ENCODE results near the gene ZBTB48.
"Not testable (repeated sequence)": the region's sequence is repeated elsewhere in the genome, so short reads cannot be mapped to it uniquely, and the experiment has no call there.

ZBTB48 gene

GRCh38 chr1:6592865-6593593 is 13.2 kb downstream of the ZBTB48 start:
- DNase-seq, result no peak

GRCh38 chr1:6593810-6594209 is 14.0 kb downstream of the ZBTB48 start:
- no peak for DNase-seq

GRCh38 chr1:6594977-6595740 is 15.4 kb downstream of the ZBTB48 start:
- DNase-seq, result no peak

GRCh38 chr1:6596351-6596750 is 16.6 kb downstream of the ZBTB48 start:
- no peak for DNase-seq

GRCh38 chr1:6596886-6597776 is 17.3 kb downstream of the ZBTB48 start:
- DNase-seq, result no peak

- DNase-seq, result no peak
These were observed 18.0 kb downstream of the ZBTB48 start for GRCh38 chr1:6597777-6598131.

- no peak for DNase-seq
These were observed 19.6 kb downstream of the ZBTB48 start for GRCh38 chr1:6599141-6599975.

- DNase-seq, result not testable (repeated sequence)
These were observed 20.2 kb downstream of the ZBTB48 start for GRCh38 chr1:6599991-6600390.

- no peak for DNase-seq
These were observed 20.7 kb downstream of the ZBTB48 start for GRCh38 chr1:6600410-6601048.

GRCh38 chr1:6601049-6601922 is 21.5 kb downstream of the ZBTB48 start:
- no peak for DNase-seq

- peak in 1 of 2 experiments; percentile 46 for DNase-seq
These were observed 22.3 kb downstream of the ZBTB48 start for GRCh38 chr1:6601923-6602668.

- peak; percentile 45 to 64 for DNase-seq
These were observed 23.0 kb downstream of the ZBTB48 start, which contains the start of gene KLHL21 for GRCh38 chr1:6602669-6603237. Gene KLHL21 (minus strand): TSS chr1:6602869. CDS start chr1:6602817, 52 bp downstream.

GRCh38 chr1:6603238-6603914 is 23.6 kb downstream of the ZBTB48 start:
- DNase-seq, result no peak

GRCh38 chr1:6603915-6604558 is 24.2 kb downstream of the ZBTB48 start:
- no peak for DNase-seq

GRCh38 chr1:6612641-6613360 is 33.0 kb downstream of the ZBTB48 start:
- DNase-seq, result peak in 1 of 2 experiments; percentile 51

- DNase-seq, result peak; percentile 96 to 99
These were observed 33.7 kb downstream of the ZBTB48 start, which contains the start of gene PHF13 for GRCh38 chr1:6613361-6614018. Gene PHF13 (plus strand): TSS chr1:6613731. CDS start chr1:6614067, 336 bp downstream.

Data from NCI-H1930 (cell line).